MM.1S (cell line): ENCODE results near the gene RANBP9.

Source experiments
- CTCF ChIP-seq: fragments of 300-600 bp; sonication (generic); IDR thresholded peaks from 2 replicates; pipeline ENCODE4 v1.5.1; 2016; ENCODE audit warnings: antibody characterized with exemption, low read length, mixed read lengths
- EZH2 ChIP-seq: fragments of 300-600 bp; sonication (generic); optimal IDR thresholded peaks from 2 replicates; pipeline ENCODE3; 2017; ENCODE audit warnings: low read depth, mild to moderate bottlenecking, antibody characterized with exemption, low read length, mixed read lengths

- no peak for TF ChIP-seq CTCF
- no peak for TF ChIP-seq EZH2
These were observed 106.9 kb downstream of the RANBP9 start for GRCh38 chr6:13604546-13605416.
